Osteocyte (in vitro differentiated cells): ENCODE measurements around the gene KAT6B. TPM values are rescaled to one million over a fixed set of nuclear protein-coding genes. Genes with fewer than 3 reads are reported as not detected.

Experiments used
- DNase-seq: peaks from one replicate; pipeline ENCODE4 v3.0.0; 2021; ENCODE audit warnings: mixed read lengths; ENCODE audit not compliant: unreplicated experiment; ENCODE audit errors: extremely low spot score
- H3K27ac Mint-ChIP-seq: one replicate; pipeline ENCODE4 v1.8.0; 2021; ENCODE audit warnings: mild to moderate bottlenecking, mixed read lengths; ENCODE audit not compliant: unreplicated experiment
- H3K27me3 Mint-ChIP-seq: one replicate; pipeline ENCODE4 v1.8.0; 2021; ENCODE audit warnings: mixed read lengths; ENCODE audit not compliant: unreplicated experiment
- H3K36me3 Mint-ChIP-seq: one replicate; pipeline ENCODE4 v1.8.0; 2021; ENCODE audit warnings: mixed read lengths; ENCODE audit not compliant: unreplicated experiment
- H3K4me1 Mint-ChIP-seq: one replicate; pipeline ENCODE4 v1.8.0; 2021; ENCODE audit warnings: mixed read lengths; ENCODE audit not compliant: unreplicated experiment
- H3K4me3 Mint-ChIP-seq: one replicate; pipeline ENCODE4 v1.8.0; 2021; ENCODE audit warnings: mild to moderate bottlenecking, moderate library complexity, mixed read lengths; ENCODE audit not compliant: unreplicated experiment
- H3K9me3 Mint-ChIP-seq: one replicate; pipeline ENCODE4 v1.8.0; 2021; ENCODE audit warnings: mixed read lengths; ENCODE audit not compliant: unreplicated experiment
- CTCF ChIP-seq: fragments of 200-600 bp; sonication (generic); IDR thresholded peaks from 2 replicates; pipeline ENCODE4 v1.5.0; 2021; ENCODE audit warnings: antibody characterized with exemption, mild to moderate bottlenecking, moderate library complexity
- total RNA-seq: library from RNA; stranded (reverse); gene quantifications from 2 replicates; pipeline ENCODE4 v1.2.1, GENCODE V29; 2021

Gene KAT6B
- total RNA-seq, 1 donor from 2014 or later, result 28.2 TPM

GRCh38 chr10:75062506-75063299 is 236.3 kb downstream of the KAT6B start:
- no peak overlapping the region for H3K4me3 Mint-ChIP-seq
- no peaks in the 10 kb centered on the region for H3K36me3 Mint-ChIP-seq
- H3K4me1 Mint-ChIP-seq, result peaks cover 3% of the 10 kb centered on the region
- no peak for DNase-seq
- no peak overlapping the region for H3K27ac Mint-ChIP-seq
- H3K27me3 Mint-ChIP-seq, result no peaks in the 10 kb centered on the region
- no peak for TF ChIP-seq CTCF
- H3K9me3 Mint-ChIP-seq, result no peaks in the 10 kb centered on the region

DNA sequence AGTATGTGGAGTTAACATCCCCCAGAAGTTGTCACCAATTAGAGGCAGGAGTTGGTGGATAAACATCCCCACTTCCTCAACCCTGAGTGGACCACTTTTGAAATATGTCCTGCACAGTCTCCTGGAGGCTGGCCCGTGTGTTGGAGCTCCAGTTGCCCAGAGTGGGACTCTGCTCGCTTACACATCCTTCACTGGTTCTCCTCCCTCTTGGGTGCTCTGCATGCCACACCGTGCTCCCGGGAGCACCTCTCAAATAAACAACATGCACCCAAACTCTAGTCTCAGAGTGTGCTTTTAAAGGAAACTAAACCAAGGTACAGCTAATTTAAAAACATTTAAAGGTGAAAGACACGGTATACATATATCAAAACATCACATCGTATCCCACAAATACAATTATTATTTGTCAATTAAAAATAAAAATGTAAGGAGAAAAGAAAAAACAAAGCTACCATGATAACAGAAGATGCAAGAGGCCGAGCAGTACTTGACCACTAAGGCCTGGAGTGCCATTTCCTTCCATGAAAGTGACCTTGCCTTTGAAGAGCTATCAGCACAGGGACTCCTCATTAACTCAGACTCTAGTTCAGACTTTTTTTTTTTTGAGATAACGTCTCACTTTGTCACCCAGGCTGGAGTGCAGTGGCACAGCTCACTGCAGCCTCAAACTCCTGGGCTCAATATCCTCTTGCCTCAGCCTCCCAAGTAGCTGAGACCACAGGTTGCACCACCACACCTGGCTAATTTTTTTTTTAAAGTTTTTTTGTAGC is 237.2 kb downstream of the KAT6B start:
- Mint-ChIP-seq H3K27ac (no peak overlapping the region), H3K27me3 (no peaks in the 10 kb centered on the region), H3K4me1 (peaks cover 3% of the 10 kb centered on the region), H3K4me3 (no peak overlapping the region), H3K9me3 (no peaks in the 10 kb centered on the region), H3K36me3 (no peaks in the 10 kb centered on the region)
- no peak for DNase-seq
- TF ChIP-seq CTCF, result no peak

DNA sequence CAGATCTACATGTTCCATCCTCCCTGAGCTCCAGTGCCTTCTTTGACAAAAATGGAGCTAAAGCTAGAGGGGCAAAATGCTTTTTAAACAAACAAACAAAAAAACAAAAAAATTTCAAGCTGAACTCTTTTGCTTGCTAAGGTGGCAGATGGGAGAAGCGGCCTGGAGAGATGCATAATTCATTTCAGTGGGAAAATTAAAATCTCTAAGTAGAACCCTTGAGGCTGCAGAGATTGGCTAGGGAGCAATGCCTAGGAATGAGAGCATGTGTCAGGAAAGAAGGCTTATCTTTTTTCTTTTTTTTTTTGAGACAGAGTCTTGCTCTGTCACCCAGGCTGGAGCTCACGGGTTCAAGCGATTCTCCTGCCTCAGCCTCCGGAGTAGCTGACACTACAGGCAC is 238.7 kb downstream of the KAT6B start:
- Mint-ChIP-seq H3K4me1 (peaks cover 3% of the 10 kb centered on the region), H3K4me3 (no peak overlapping the region), H3K27ac (peak overlapping the region; percentile 3), H3K27me3 (no peaks in the 10 kb centered on the region), H3K36me3 (no peaks in the 10 kb centered on the region), H3K9me3 (no peaks in the 10 kb centered on the region)
- no peak for DNase-seq
- no peak for TF ChIP-seq CTCF

GRCh38 chr10:75066271-75066670 is 239.9 kb downstream of the KAT6B start:
- H3K4me1 Mint-ChIP-seq, result peaks cover 3% of the 10 kb centered on the region
- TF ChIP-seq CTCF, result no peak

GRCh38 chr10:75067272-75067671 is 240.9 kb downstream of the KAT6B start:
- no peaks in the 10 kb centered on the region for H3K9me3 Mint-ChIP-seq

More at GRCh38 chr10:75066271-75066670, 239.9 kb downstream of the KAT6B start:
- no peak for DNase-seq
- H3K27me3 Mint-ChIP-seq, result no peaks in the 10 kb centered on the region
- H3K27ac Mint-ChIP-seq, result no peak overlapping the region
- H3K4me3 Mint-ChIP-seq, result no peak overlapping the region
- no peaks in the 10 kb centered on the region for H3K9me3 Mint-ChIP-seq
- no peaks in the 10 kb centered on the region for H3K36me3 Mint-ChIP-seq

More at GRCh38 chr10:75067272-75067671, 240.9 kb downstream of the KAT6B start:
- H3K27ac Mint-ChIP-seq, result no peak overlapping the region
- H3K36me3 Mint-ChIP-seq, result no peaks in the 10 kb centered on the region
- H3K4me1 Mint-ChIP-seq, result peaks cover 3% of the 10 kb centered on the region
- no peak for TF ChIP-seq CTCF
- no peak for DNase-seq
- no peaks in the 10 kb centered on the region for H3K27me3 Mint-ChIP-seq
- H3K4me3 Mint-ChIP-seq, result no peak overlapping the region
